Measurements from ENCODE around the gene TTC27. TPM values are rescaled to one million over a fixed set of nuclear protein-coding genes. Genes with fewer than 3 reads are reported as not detected.

Gene TTC27
- polyA plus RNA-seq, 1 donor (not counting 4 experiments of a cell fraction or from before 2014, with no cell fraction given) = 28.7 TPM

- Histone ChIP-seq H3K4me2 (ENCODE audit: control insufficient read depth, extremely low read depth, insufficient read depth, low read depth, low read length) (no peak overlapping the region), H3K9me1 (ENCODE audit: control insufficient read depth, extremely low read depth, insufficient read depth, low read length) (no peaks in the 10 kb centered on the region), H3K4me3 (ENCODE audit: control insufficient read depth in 2 of 3, extremely low read depth in 1 of 3, insufficient read depth in 2 of 3, low read depth in 1 of 3, low read length in 3 of 3) (no peak overlapping the region), H3K9me3 (ENCODE audit: control insufficient read depth, low read depth, low read length) (no peaks in the 10 kb centered on the region), H3K27ac (ENCODE audit: control insufficient read depth, insufficient read depth, low read length) (no peak overlapping the region), H4K20me1 (ENCODE audit: control insufficient read depth, extremely low read depth, insufficient read depth, low read length) (no peaks in the 10 kb centered on the region), H3K4me1 (ENCODE audit: control insufficient read depth, extremely low read depth, insufficient read depth, low read length) (no peaks in the 10 kb centered on the region), H3K36me3 (ENCODE audit: control insufficient read depth in 2 of 2, extremely low read depth in 1 of 2, insufficient read depth in 2 of 2, low read length in 2 of 2) (no peaks in the 10 kb centered on the region), H2AFZ (ENCODE audit: control insufficient read depth, low read length) (no peak overlapping the region), H3K9ac (ENCODE audit: control insufficient read depth, extremely low read depth, insufficient read depth, low read length) (no peak overlapping the region), H3K27me3 (ENCODE audit: control insufficient read depth, extremely low read depth, insufficient read depth, low read length) (no peaks in the 10 kb centered on the region), H3K79me2 (ENCODE audit: control insufficient read depth, insufficient read depth, low read length) (no peaks in the 10 kb centered on the region)
- DNase-seq (ENCODE audit: low read depth, low spot score) (no peak), FAIRE-seq (no peak)
- no peak for TF ChIP-seq CTCF (optimal IDR thresholded peaks at IDR 0.05 in 1 of 3, IDR thresholded peaks at IDR 0.05 in 1 of 3, conservative IDR thresholded peaks at IDR 0.05 in 1 of 3; ENCODE audit: extremely low read depth in 1 of 3, insufficient read depth in 2 of 3, low read length in 3 of 3)
- no peak for TF ChIP-seq EZH2 (IDR thresholded peaks at IDR 0.05; ENCODE audit: low read length)
- dilution Hi-C loops (cut with MboI; ENCODE audit: extremely low pct_ligation_motif_present, low sequenced_read_pairs) = no loop called here
Measured at GRCh38 chr2:32773448-32773808, 145.6 kb downstream of the TTC27 start.

GRCh38 chr2:32775954-32776353 is 148.1 kb downstream of the TTC27 start:
- H3K9ac ChIP-seq (ENCODE audit: control insufficient read depth, extremely low read depth, insufficient read depth, low read length) = no peak overlapping the region
- H3K9me3 ChIP-seq (ENCODE audit: control insufficient read depth, low read depth, low read length) = no peaks in the 10 kb centered on the region

More at GRCh38 chr2:32775954-32776353, 148.1 kb downstream of the TTC27 start:
- TF ChIP-seq EZH2 (IDR thresholded peaks at IDR 0.05; ENCODE audit: low read length) = no peak
- TF ChIP-seq CTCF (optimal IDR thresholded peaks at IDR 0.05 in 1 of 3, IDR thresholded peaks at IDR 0.05 in 1 of 3, conservative IDR thresholded peaks at IDR 0.05 in 1 of 3; ENCODE audit: extremely low read depth in 1 of 3, insufficient read depth in 2 of 3, low read length in 3 of 3) = no peak
- dilution Hi-C loops (cut with MboI; ENCODE audit: extremely low pct_ligation_motif_present, low sequenced_read_pairs) = no loop called here
- Histone ChIP-seq H3K27ac (ENCODE audit: control insufficient read depth, insufficient read depth, low read length) (no peak overlapping the region), H3K36me3 (ENCODE audit: control insufficient read depth in 2 of 2, extremely low read depth in 1 of 2, insufficient read depth in 2 of 2, low read length in 2 of 2) (no peaks in the 10 kb centered on the region), H3K4me3 (ENCODE audit: control insufficient read depth in 2 of 3, extremely low read depth in 1 of 3, insufficient read depth in 2 of 3, low read depth in 1 of 3, low read length in 3 of 3) (no peak overlapping the region), H3K79me2 (ENCODE audit: control insufficient read depth, insufficient read depth, low read length) (no peaks in the 10 kb centered on the region), H4K20me1 (ENCODE audit: control insufficient read depth, extremely low read depth, insufficient read depth, low read length) (no peaks in the 10 kb centered on the region), H2AFZ (ENCODE audit: control insufficient read depth, low read length) (no peak overlapping the region), H3K27me3 (ENCODE audit: control insufficient read depth, extremely low read depth, insufficient read depth, low read length) (no peaks in the 10 kb centered on the region), H3K9me1 (ENCODE audit: control insufficient read depth, extremely low read depth, insufficient read depth, low read length) (no peaks in the 10 kb centered on the region), H3K4me1 (ENCODE audit: control insufficient read depth, extremely low read depth, insufficient read depth, low read length) (no peaks in the 10 kb centered on the region), H3K4me2 (ENCODE audit: control insufficient read depth, extremely low read depth, insufficient read depth, low read depth, low read length) (no peak overlapping the region)
- DNase-seq (ENCODE audit: low read depth, low spot score) (no peak), FAIRE-seq (no peak)

Measured in keratinocyte (primary cell).